HepG2 (cell line): ENCODE measurements around the gene NLE1. TPM values are rescaled to one million over a fixed set of nuclear protein-coding genes. Genes with fewer than 3 reads are reported as not detected.

Source experiments
- FOXO4 ChIP-seq: sonication (generic); formaldehyde crosslinking; conservative IDR thresholded peaks from 2 replicates; pipeline ENCODE4 v1.8.1; 2023; ENCODE audit warnings: missing genetic modification reagents
- HDAC2 ChIP-seq: sonication (generic); formaldehyde crosslinking; IDR thresholded peaks from 2 replicates; pipeline ENCODE4 v1.4.0; 2020; ENCODE audit warnings: missing genetic modification reagents
- MNT ChIP-seq: fragments of 450-650 bp; IDR thresholded peaks from 2 replicates; pipeline ENCODE4 v1.6.1; 2016
- MXD3 ChIP-seq: IDR thresholded peaks from 2 replicates; pipeline ENCODE4 v1.6.1; 2016; ENCODE audit warnings: mild to moderate bottlenecking, missing biosample characterization, missing genetic modification reagents
- PAWR ChIP-seq: sonication (generic); formaldehyde crosslinking; IDR thresholded peaks from 2 replicates; pipeline ENCODE4 v1.4.0; 2020; ENCODE audit warnings: missing genetic modification reagents, mild to moderate bottlenecking, borderline replicate concordance
- PAXIP1 ChIP-seq: sonication (generic); formaldehyde crosslinking; conservative IDR thresholded peaks from 2 replicates; pipeline ENCODE4 v1.4.0; 2020; ENCODE audit warnings: mild to moderate bottlenecking, missing genetic modification reagents, moderate library complexity
- PITX1 ChIP-seq: sonication (generic); formaldehyde crosslinking; IDR thresholded peaks from 2 replicates; pipeline ENCODE4 v1.5.1; 2020; ENCODE audit warnings: mild to moderate bottlenecking, missing genetic modification reagents
- POGK ChIP-seq: sonication (generic); formaldehyde crosslinking; conservative IDR thresholded peaks from 2 replicates; pipeline ENCODE4 v1.8.0; 2022; ENCODE audit warnings: mild to moderate bottlenecking, moderate library complexity, missing genetic modification reagents
- RBFOX2 ChIP-seq: fragments of 200-400 bp; formaldehyde crosslinking; IDR thresholded peaks from 2 replicates; pipeline ENCODE4 v1.6.1; 2017; ENCODE audit warnings: low read depth, mild to moderate bottlenecking, low read length
- RFX5 ChIP-seq: IDR thresholded peaks from 2 replicates; pipeline ENCODE4 v1.6.1; 2011; ENCODE audit warnings: low read depth, low read length, improper control_type of control experiment
- ZNF12 ChIP-seq: sonication (generic); formaldehyde crosslinking; IDR thresholded peaks from 2 replicates; pipeline ENCODE4 v1.5.0; 2020; ENCODE audit warnings: missing genetic modification reagents
- ZNF235 ChIP-seq: sonication (generic); formaldehyde crosslinking; IDR thresholded peaks from 2 replicates; pipeline ENCODE4 v1.8.1; 2023; ENCODE audit warnings: mild to moderate bottlenecking, missing genetic modification reagents, borderline replicate concordance
- ZNF282 ChIP-seq: fragments of 450-650 bp; IDR thresholded peaks from 2 replicates; pipeline ENCODE4 v1.6.1; 2018; ENCODE audit not compliant: partially characterized antibody
- ZNF451 ChIP-seq: sonication (generic); formaldehyde crosslinking; IDR thresholded peaks from 2 replicates; pipeline ENCODE4 v1.5.0; 2020; ENCODE audit warnings: mild to moderate bottlenecking, missing genetic modification reagents
- ZNF772 ChIP-seq: sonication (generic); formaldehyde crosslinking; IDR thresholded peaks from 2 replicates; pipeline ENCODE4 v1.5.0; 2020; ENCODE audit warnings: mild to moderate bottlenecking, missing genetic modification reagents
- polyA plus RNA-seq, 8 experiments: library from polyadenylated mRNA; depleted of rRNA in 3 of 8; stranded (reverse) in 7 of 8; unstranded in 1 of 8; fragments of >200 nt; fragmentation: Illumina TruSeq in 4 of 8; extraction: Trizol in 4 of 8; gene quantifications; 2 replicates each; pipeline versions ENCODE4 v1.2.1 to v1.2.3, GENCODE V29; 2011 to 2016; ENCODE audit warnings: low read depth in 4 of 8, missing spikeins in 1 of 8, mixed read lengths in 1 of 8; ENCODE audit not compliant: insufficient read depth in 1 of 8
- total RNA-seq, 5 experiments: library from RNA; depleted of rRNA; stranded (reverse); fragments of >200 nt; fragmentation: Illumina TruSeq; extraction: Trizol; gene quantifications; 2 replicates each; pipeline ENCODE4 v1.2.3, GENCODE V29; 2016; ENCODE audit warnings: low read depth in 1 of 5
- TF ChIP-seq, protein P1 (sequence below): sonication (generic); formaldehyde crosslinking; IDR thresholded peaks from 2 replicates; pipeline ENCODE4 v1.9.0; 2022; ENCODE audit warnings: missing genetic modification reagents, mild to moderate bottlenecking, borderline replicate concordance

NLE1 gene
- total and polyA plus RNA-seq, 2 of the 13 experiments (the other 11 are each of a cell fraction or from before 2014, with no cell fraction given), result 20.3 to 34.5 TPM

DNA sequence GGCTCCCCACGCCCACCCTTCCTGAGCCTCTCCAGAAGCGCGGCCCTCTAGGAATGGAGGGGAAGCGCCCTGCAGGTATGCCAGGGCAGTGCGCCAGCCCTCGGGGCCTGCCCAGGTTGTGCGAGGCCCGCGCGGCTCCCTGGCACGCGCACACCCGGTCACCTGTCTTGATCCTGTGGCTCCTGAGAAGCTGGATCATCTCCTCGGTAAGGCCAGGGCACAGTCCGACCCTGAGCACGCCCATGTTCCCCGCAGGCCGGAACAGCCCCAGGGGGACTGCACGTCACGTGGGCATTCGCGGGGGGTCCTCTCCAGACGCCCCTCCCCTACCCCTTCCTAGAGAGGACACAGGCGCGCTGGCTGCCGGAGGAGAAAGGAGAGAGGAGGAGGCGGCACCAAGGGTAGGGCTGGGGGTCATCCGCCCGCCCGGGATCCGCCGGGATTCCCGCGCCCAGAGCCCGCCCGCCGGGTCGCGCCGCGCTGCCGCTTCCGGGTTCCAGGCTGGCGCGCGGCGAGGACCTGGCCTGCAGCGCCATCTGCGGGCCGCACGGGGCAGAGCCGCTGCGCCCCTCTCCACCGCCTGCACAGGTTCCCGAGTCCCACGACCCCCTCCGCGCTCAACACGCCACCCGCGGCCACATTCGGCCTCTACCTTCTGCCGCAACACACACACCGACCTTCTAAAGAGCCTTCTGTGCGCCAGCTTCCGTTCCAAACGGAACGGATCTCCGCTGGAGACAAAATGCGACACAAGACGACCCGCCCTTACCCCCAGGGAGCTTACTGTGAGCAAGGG, 22.5 kb downstream of the NLE1 start, which contains the start of gene RAD51D (continued):
- TF ChIP-seq RBFOX2 (peak; percentile 77), PAXIP1 (0 out of 2 replicates have a peak, but pooled peaks have one; percentile 30), MNT (no peak), MXD3 (peak; percentile 76), ZNF235 (no peak), ZNF12 (CRISPR knock-in tag) (no peak), POGK (CRISPR knock-in tag) (peak; percentile 69), ZNF772 (CRISPR knock-in tag) (0 out of 2 replicates have a peak, but pooled peaks have one; percentile 56), ZNF451 (peak; percentile 41; the same call in 1 of the 2 replicates), HDAC2 (CRISPR knock-in tag) (no peak; the same call in 1 of the 2 replicates), PITX1 (CRISPR knock-in tag) (no peak; the same call in 1 of the 2 replicates), FOXO4 (CRISPR knock-in tag) (no peak), PAWR (CRISPR knock-in tag) (no peak), RFX5 (no peak), ZNF282 (no peak)
- TF ChIP-seq, protein P1, sequence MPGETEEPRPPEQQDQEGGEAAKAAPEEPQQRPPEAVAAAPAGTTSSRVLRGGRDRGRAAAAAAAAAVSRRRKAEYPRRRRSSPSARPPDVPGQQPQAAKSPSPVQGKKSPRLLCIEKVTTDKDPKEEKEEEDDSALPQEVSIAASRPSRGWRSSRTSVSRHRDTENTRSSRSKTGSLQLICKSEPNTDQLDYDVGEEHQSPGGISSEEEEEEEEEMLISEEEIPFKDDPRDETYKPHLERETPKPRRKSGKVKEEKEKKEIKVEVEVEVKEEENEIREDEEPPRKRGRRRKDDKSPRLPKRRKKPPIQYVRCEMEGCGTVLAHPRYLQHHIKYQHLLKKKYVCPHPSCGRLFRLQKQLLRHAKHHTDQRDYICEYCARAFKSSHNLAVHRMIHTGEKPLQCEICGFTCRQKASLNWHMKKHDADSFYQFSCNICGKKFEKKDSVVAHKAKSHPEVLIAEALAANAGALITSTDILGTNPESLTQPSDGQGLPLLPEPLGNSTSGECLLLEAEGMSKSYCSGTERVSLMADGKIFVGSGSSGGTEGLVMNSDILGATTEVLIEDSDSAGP (CRISPR knock-in tag), result peak; percentile 78; the same call in 1 of the 2 replicates
